Activated effector memory CD4-positive, alpha-beta T cell treated with Interleukin-2 at 50 U/mL for 16 hours (primary cell): ENCODE data around the gene AP4E1.
"Not testable (repeated sequence)": the region's sequence is repeated elsewhere in the genome, so short reads cannot be mapped to it uniquely, and the experiment has no call there.

Experiments
- DNase-seq: peaks from one replicate; pipeline ENCODE4 v3.0.0-alpha.2; 2020

Gene AP4E1

GRCh38 chr15:50954837-50955236 lies 46.4 kb downstream of the AP4E1 start:
- DNase-seq, result not testable (repeated sequence)

DNA sequence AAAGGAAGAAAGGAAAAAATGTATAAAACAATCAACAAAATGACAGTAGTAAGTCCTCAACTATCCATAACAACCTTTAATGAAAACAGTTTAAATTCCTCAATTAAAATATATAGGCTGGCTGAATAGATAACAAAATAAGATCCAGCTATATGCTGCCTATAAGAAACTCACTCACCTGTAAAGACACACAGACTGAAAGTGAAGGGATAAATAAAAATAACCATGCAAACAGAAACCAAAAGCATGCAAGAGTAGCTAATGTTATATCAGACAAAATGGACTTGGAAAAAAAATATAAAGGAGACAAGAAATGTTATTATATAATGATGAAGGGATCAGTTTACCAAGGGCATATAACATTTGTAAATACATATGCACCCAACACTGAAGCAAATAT lies 51.2 kb downstream of the AP4E1 start:
- no peak for DNase-seq

DNA sequence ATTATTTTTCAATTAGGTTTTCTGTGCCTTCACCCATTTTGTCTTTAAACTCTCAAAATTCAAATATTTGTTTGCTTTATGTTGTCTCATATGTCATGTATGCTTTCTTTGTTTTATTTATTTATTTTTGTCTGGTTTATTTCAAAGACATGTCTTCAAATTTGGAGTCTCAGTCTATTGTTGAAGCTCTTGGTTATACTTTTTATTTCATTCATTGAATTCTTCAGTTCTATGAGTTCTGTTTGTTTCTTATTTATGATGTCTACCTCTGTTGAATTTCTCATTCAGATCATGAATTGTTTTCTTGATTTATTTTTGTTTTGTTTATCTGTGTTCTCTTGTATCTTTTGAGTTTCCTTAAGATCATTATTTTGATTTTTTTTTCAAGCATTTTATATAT lies 55.6 kb downstream of the AP4E1 start:
- no peak for DNase-seq

DNA sequence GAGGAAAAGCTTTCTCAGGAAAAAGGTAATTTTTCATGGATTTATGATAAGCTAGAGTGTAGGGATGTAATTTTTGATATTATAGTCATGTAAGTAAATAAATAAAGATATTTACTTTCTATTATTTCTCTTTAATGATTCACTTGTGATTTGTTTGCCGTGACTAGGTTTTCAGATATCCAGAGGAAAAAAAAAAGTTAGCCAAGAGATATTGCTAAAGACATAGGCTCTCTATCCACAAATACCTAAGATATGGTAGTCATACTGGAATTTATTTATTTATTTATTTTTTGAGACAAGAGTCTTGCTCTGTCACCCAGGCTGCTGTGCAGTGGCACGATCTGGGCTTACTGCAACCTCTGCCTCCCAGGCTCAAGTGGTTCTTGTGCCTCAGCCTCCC lies 59.9 kb downstream of the AP4E1 start:
- DNase-seq, result no peak

- no peak for DNase-seq
Observed at GRCh38 chr15:50970524-50970923, 62.0 kb downstream of the AP4E1 start.

DNA sequence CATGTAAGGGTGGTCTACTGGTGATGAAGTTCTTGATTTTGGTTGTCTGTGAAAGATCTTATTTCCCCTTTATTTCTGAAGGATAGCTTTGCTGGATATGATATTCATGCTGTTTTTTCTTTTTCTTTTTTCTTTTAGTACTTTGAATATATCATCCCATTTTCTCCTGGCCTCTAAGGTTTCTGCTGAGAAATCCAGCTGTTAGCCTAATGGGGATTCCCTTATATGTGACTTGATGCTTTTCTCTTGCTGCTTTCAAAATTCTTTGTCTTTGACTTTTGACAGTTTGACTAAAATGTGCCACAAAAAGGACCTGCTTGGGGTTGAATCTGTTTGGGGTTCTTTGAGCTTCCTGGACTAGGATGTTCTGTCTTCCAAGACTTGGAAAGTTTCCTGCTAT lies 62.6 kb downstream of the AP4E1 start:
- no peak for DNase-seq

DNA sequence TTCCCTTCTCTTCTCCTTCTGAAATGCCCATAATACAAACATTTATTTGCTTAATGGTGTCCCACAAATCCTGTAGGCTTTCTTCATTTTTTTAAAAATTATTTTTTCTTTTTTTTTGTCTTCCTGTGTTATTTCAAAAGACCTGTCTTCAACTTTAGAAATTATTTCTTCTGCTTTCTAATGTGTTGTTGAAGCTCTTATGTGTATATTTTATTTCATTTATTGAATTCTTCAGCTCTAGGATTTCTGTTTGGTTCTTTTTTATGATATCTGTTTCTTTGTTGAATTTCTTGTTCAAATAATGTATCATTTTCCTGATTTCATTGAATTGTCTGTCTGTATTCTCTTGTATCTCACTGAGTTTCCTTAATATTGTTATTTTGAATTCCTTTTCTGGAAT lies 63.1 kb downstream of the AP4E1 start:
- DNase-seq, result no peak

GRCh38 chr15:50973605-50974004 lies 65.1 kb downstream of the AP4E1 start:
- DNase-seq, result no peak

- no peak for DNase-seq
Observed at GRCh38 chr15:50977162-50977561, 68.7 kb downstream of the AP4E1 start.

DNA sequence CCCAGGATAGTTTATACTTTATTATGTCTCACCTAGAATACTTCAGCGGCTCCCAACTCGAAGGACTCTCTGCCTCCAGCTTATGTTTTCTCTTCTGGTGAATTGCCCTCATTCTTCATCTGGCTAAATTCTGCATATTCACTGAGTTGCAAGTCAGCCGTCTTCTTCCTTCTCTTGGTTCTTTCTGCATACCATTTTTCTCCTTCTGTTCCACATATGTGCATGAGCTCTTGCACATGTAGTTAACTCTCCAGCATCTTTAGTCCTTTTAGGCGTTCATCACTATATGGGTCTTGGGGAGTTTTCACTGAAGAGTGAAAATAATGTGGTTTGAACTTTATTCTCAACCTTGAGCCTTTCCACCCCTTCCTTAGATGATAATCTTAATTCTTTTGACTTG lies 70.1 kb downstream of the AP4E1 start:
- no peak for DNase-seq

DNA sequence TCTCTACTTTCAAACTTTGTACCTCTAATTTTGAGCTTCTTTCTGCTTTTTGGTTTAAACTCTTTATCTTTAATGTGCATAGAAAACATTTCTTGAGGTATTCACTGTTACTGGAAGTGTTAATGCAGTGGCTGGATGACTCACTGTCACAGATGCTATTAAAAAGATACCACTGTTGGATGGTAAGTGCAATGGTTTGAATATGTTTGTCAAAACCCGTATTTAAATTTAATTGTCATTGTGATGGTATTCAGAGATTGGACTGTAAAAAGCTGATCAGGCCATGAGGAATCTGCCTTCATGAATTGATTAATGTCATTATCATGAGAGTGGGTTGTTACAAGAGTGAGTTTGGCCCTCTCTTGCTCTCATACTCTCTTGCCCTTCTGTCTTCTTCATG lies 70.6 kb downstream of the AP4E1 start:
- DNase-seq, result no peak

DNA sequence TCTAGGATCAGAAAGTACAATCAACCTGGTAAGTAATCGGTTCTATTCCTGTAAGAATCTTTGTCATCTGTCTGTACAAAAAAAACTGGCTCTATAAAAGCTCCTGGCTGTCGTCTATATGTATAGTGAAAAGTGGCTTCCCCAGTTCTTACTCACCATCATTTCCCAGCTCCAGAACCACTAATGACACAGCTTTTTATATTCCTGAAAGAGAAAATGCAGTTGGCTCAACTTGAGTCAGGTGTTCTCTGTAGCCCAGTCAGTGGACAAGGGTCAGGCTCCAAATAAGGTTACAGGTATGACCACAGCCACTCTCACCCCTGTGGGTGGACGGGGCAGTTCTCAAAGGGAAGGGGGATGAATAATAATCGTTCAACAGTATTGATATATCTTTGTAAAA lies 85.1 kb downstream of the AP4E1 start:
- DNase-seq, result no peak

- no peak for DNase-seq
Observed at GRCh38 chr15:50996641-50997040, 88.2 kb downstream of the AP4E1 start.

DNA sequence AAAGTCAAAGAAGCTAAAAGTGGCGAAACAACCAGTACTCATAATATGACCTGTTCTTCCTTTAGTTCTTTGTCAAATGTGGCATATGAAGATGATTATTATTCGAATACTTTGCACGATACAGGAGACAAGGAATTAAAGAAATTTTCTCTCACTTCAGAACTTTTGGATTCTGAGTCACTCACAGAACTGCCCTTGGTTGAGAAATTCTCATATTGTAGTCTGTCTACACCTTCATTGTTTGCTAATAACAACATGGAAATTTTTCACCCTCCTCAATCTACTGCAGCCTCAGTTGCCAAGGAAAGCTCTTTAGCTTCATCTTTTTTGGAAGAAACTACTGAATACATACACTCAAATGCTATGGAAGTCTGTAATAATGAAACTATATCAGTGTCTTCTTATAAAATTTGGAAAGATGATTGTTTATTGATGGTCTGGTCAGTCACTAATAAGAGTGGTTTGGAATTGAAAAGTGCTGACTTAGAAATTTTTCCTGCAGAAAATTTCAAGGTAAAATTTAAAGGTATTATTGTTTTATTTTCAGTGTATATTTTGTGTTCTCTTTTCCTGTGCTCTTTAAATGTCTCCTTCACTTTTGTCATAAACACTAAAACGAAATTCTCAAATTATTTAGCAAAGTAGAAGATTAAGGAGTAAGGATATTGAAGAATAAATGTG lies 89.0 kb downstream of the AP4E1 start:
- DNase-seq, result no peak

GRCh38 chr15:51004103-51004551 lies 95.6 kb downstream of the AP4E1 start:
- no peak for DNase-seq

- DNase-seq, result no peak
Observed at GRCh38 chr15:51006336-51006985, 98.0 kb downstream of the AP4E1 start.

GRCh38 chr15:51007131-51007666 lies 98.7 kb downstream of the AP4E1 start:
- DNase-seq, result no peak

DNA sequence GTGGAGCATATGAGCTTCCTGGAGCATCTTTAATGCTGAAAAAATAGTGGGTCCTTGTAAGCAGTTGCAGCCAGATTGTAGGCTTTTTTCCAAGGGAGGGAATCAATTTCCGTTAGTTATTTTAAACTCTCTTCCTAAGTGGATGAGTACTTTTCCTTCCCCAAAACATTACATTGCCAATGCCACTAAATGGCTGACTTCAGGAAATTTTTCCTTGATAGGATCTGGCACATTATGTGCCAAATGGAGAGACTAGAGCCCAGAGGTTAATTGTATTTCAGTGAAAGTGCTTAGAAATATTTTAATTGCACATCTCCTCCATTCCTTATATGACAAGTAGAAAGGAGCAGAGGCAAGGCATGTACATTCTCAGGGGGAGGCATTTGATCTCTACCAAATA lies 102.7 kb downstream of the AP4E1 start:
- no peak for DNase-seq

GRCh38 chr15:51016615-51017014 lies 108.1 kb downstream of the AP4E1 start:
- DNase-seq, result no peak

DNA sequence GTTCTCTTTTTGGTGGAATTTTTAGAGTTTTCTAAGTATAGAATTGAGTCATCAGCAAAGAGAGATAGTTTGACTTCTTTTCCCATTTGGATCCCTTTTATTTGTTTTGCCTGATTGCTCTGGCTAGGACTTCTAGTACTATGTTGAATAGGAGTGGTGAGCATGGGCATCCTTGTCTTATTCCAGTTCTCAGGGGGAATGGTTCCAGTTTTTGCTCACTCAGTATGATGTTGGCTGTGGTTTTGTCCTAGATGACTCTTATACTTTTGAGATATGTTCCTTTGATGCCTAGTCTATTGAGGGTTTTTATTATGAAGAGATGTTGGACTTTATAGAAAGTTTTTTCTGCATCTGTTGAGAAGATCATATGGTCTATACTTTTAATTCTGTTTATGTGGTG lies 113.7 kb downstream of the AP4E1 start:
- no peak for DNase-seq

GRCh38 chr15:51023499-51023898 lies 115.0 kb downstream of the AP4E1 start:
- DNase-seq, result no peak

- no peak for DNase-seq
Observed at GRCh38 chr15:51024735-51025453, 116.4 kb downstream of the AP4E1 start.

DNA sequence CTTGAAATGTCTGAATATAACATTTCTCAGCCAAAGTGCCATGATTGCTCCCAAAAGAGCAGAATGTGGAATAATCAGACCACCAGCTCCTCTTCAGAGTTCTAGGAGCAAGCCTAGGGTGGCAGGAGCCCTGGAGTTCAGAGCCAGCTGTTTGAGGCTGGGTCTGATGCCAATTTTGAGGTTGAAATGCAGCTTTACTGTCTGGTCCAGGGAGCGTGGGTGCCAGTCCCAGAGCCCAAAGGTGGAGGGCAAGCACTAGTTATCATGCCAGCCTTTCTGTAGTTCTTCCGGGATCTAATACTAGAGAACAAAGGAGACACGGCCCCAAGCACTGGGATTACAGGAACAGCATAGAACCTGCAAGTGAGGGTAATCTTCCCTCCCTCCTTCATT lies 117.0 kb downstream of the AP4E1 start:
- no peak for DNase-seq
